ENCODE measurements around the gene ABHD5. TPM values are rescaled to one million over a fixed set of nuclear protein-coding genes. Genes with fewer than 3 reads are reported as not detected.

Gene ABHD5
- total and polyA plus RNA-seq, 10 of the 15 experiments (the other 5 are each of a cell fraction or from before 2014, with no cell fraction given): 5.5 to 24.4 (median 9.5) TPM

- POLR2A ChIA-PET: no interaction called here
- no TSS peak for BruUV-seq (replicated peaks)
- ATAC-seq (no peak), DNase-seq (ENCODE audit: low read depth, low spot score) (no peak), FAIRE-seq (no peak)
- SMC1A ChIA-PET (ENCODE audit: uncharacterized antibody, unreplicated experiment): no interaction called here
- H3K9ac ChIP-seq (ENCODE audit: control insufficient read depth, insufficient read depth, low read length): no peak overlapping the region
- no peak overlapping the region for H3K4me3 ChIP-seq
- 24% methylated on average over 10 of the region's 10 CpGs for WGBS (ENCODE audit: insufficient coverage, insufficient replicate concordance, low lambda C conversion rate, missing lambda C conversion rate)
- CTCF ChIA-PET: no interaction called here
- no peaks in the 10 kb centered on the region for H3K36me3 ChIP-seq (ENCODE audit: control insufficient read depth in 2 of 2, insufficient read depth in 2 of 2, low read length in 1 of 2)
- H2AFZ ChIP-seq (ENCODE audit: control insufficient read depth, low read depth, low read length): no peak overlapping the region
- no peak for TF ChIP-seq RBBP5 (conservative IDR thresholded peaks at IDR 0.05)
- TF ChIP-seq CEBPB (IDR thresholded peaks at IDR 0.05; ENCODE audit: borderline replicate concordance in 1 of 2, low read depth in 2 of 2, low read length in 2 of 2): no peak
- TF ChIP-seq SMARCA5 (IDR thresholded peaks at IDR 0.05): no peak
- TF ChIP-seq, protein P1, sequence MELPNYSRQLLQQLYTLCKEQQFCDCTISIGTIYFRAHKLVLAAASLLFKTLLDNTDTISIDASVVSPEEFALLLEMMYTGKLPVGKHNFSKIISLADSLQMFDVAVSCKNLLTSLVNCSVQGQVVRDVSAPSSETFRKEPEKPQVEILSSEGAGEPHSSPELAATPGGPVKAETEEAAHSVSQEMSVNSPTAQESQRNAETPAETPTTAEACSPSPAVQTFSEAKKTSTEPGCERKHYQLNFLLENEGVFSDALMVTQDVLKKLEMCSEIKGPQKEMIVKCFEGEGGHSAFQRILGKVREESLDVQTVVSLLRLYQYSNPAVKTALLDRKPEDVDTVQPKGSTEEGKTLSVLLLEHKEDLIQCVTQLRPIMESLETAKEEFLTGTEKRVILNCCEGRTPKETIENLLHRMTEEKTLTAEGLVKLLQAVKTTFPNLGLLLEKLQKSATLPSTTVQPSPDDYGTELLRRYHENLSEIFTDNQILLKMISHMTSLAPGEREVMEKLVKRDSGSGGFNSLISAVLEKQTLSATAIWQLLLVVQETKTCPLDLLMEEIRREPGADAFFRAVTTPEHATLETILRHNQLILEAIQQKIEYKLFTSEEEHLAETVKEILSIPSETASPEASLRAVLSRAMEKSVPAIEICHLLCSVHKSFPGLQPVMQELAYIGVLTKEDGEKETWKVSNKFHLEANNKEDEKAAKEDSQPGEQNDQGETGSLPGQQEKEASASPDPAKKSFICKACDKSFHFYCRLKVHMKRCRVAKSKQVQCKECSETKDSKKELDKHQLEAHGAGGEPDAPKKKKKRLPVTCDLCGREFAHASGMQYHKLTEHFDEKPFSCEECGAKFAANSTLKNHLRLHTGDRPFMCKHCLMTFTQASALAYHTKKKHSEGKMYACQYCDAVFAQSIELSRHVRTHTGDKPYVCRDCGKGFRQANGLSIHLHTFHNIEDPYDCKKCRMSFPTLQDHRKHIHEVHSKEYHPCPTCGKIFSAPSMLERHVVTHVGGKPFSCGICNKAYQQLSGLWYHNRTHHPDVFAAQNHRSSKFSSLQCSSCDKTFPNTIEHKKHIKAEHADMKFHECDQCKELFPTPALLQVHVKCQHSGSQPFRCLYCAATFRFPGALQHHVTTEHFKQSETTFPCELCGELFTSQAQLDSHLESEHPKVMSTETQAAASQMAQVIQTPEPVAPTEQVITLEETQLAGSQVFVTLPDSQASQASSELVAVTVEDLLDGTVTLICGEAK (IDR thresholded peaks at IDR 0.05; ENCODE audit: borderline replicate concordance): no peak
- no peak for TF ChIP-seq CHD2 (IDR thresholded peaks at IDR 0.05; ENCODE audit: borderline replicate concordance, low read depth, low read length)
- TF ChIP-seq EZH2 (IDR thresholded peaks at IDR 0.05; ENCODE audit: borderline replicate concordance, control insufficient read depth, low read depth, low read length): no peak
- no peak for TF ChIP-seq ATF3 (IDR thresholded peaks at IDR 0.05; ENCODE audit: borderline replicate concordance, extremely low read depth, low read depth, low read length)
- no peak for TF ChIP-seq ZBTB11 (CRISPR knock-in tag; IDR thresholded peaks at IDR 0.05)
- TF ChIP-seq TCF3 (IDR thresholded peaks at IDR 0.05; ENCODE audit: borderline replicate concordance, insufficient read depth, low read depth, low read length): no peak
- no peak for TF ChIP-seq YY1 (IDR thresholded peaks at IDR 0.05; ENCODE audit: low read depth, low read length)
- in situ Hi-C loops (cut with MboI): no loop called here
- H3K27me3 ChIP-seq (replicated peaks in 1 of 2; ENCODE audit: control insufficient read depth in 2 of 2, insufficient read depth in 2 of 2, low read length in 1 of 2): peaks cover 0 to 3% of the 10 kb centered on the region in 2 experiments; a peak in 3 of 4 replicates
- no peak overlapping the region for H3K4me2 ChIP-seq (ENCODE audit: control insufficient read depth, insufficient read depth)
- RAD21 ChIA-PET (ENCODE audit: unreplicated experiment): no interaction called here
- H3K9me3 ChIP-seq (replicated peaks; ENCODE audit: control insufficient read depth, insufficient read depth, low read length): no peaks in the 10 kb centered on the region
- no peaks in the 10 kb centered on the region for H4K20me1 ChIP-seq (ENCODE audit: control insufficient read depth, insufficient read depth)
- H3K27ac ChIP-seq (ENCODE audit: control insufficient read depth, insufficient read depth): no peak overlapping the region
- H3K79me2 ChIP-seq (ENCODE audit: control insufficient read depth, insufficient read depth, low read length): no peaks in the 10 kb centered on the region
- intact Hi-C loops (cut with micrococcal nuclease; ENCODE audit: unreplicated experiment): no loop called here
- no peaks in the 10 kb centered on the region for H3K4me1 ChIP-seq (ENCODE audit: control insufficient read depth, insufficient read depth, low read length)
Measured at GRCh38 chr3:43773273-43774094, 82.7 kb downstream of the ABHD5 start.

Measured in GM12878 (cell line).